Activated CD4-positive, CD25-positive, alpha-beta regulatory T cell (primary cell): ENCODE data around the gene C4orf50.

Source experiments
- DNase-seq, 4 experiments: peaks; one replicate each; lab custom pipeline; 2025; lab: John Stamatoyannopoulos, UW

Gene C4orf50

DNA sequence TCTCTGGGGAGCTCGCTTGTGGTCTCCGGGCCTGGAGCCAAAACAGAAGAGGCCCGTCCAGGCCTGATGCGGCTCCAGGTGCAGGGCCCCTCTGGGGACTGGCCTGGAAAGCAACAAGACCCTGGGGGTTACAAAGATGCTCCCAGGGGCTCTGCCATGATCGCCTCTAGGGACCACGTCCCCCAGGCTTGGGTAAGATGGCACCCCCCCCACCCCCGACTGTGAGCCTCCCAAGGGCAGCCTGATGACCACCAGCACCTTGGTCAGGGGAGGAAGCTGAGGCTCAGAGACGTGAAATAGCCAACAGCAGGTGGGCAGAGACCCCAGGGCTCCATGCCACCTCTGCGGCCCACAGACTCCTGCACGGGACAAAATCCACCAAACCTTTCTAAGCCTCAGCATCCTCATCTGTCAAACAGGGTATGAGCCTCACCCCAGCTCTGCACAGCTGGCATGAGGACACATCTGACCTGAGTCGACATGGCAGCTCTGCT lies 25.4 kb downstream of the C4orf50 start:
- no peak for DNase-seq

DNA sequence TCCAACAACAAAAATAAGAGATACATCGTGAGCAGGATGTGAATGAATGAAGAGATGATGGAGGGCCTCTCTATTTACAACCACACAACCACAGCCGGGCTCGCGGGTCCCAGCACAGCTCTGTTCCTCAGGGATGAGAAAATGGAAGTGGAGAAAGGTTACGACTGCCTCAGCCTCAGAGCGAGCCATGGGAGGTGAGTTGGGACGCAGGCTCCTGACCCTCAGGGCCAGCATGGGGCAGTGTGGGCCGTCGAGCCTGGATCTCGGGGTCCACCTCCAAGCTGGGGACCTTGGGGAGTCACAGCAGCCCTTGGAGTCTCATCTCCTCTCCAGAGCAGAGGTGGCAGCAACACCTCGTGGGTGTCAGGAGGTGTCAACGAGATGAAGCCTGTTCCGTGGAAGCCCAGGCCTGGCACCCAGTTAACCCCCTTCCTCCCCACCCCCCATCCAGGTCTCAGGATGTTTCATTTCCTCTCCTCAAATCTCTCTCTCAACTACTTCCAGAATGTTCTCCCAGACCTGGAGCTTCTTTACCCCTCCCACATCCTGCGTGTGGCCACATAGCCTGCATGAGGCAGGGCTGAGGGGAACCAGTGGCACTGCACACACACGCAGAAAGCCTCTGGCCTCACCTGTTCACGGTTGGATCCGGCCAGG lies 25.9 kb downstream of the C4orf50 start:
- DNase-seq = no peak

DNA sequence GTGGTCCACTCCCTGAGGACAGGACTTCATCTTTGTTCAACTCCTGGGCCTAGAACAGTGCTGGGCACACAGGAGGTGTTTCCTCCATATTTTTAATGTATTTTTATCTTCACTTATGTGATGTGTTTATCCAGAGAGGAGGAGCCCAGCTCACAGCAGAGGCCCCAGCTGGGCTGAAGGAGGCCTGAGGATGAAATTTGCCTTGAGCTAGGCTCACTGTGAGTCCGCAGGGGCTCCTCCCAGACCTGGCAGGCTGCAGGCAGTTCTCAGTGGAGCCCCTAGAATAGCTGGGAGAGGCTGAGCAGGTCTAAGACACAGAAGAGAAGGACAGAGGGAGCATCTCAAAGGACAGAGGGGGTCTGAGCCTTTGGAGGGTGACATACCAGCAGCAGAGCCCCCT lies 26.8 kb downstream of the C4orf50 start:
- DNase-seq = no peak

- DNase-seq = no peak
Measured at GRCh38 chr4:5990446-5991160, 27.6 kb downstream of the C4orf50 start.

DNA sequence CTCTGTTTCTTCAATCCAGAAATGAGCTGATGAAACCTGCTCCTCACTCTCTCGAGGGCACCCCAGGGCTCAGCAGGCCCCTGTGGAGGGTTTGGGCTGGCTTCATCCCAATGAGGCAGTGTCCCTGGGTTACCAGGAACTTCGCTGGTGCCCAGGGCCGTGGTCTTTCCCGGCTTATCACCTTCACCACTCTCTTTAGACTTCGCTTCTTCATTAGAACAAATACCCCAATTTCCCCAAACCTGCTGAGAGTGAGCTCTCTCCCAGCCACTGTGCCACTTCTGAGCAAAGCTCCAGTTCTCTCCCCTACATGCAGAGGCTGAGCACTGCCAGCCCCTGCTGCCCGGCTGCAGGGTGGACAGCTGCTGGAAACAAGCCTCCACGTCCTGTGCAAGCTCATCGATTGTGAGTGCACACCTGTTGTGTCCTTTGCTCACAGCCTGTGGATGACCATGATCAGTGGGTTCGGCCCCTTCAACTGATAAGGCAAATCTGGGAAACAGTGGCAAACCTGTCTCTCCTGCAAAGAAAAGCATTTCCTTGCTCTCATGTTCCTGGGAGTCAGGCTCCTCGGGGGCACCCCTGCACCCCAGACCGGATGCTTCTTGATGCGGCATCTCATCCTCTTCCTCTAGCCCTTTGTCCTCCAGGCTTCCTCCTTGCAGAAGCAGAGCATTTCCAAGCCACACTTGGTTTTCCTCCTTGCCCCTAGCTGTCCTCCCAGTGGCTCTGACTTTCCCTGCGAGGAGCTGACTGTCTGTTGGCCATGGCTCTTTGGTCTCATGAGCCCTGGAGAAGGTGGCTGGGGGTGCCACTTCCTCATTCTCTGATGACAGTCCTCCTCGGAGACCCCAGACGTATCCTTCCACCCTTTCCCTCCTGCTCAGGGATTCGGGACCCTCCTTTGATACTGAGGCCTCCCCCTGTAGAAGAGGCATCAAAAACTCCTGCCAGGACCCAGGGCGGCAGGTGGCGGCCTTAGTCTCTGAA lies 28.7 kb downstream of the C4orf50 start:
- no peak for DNase-seq

DNA sequence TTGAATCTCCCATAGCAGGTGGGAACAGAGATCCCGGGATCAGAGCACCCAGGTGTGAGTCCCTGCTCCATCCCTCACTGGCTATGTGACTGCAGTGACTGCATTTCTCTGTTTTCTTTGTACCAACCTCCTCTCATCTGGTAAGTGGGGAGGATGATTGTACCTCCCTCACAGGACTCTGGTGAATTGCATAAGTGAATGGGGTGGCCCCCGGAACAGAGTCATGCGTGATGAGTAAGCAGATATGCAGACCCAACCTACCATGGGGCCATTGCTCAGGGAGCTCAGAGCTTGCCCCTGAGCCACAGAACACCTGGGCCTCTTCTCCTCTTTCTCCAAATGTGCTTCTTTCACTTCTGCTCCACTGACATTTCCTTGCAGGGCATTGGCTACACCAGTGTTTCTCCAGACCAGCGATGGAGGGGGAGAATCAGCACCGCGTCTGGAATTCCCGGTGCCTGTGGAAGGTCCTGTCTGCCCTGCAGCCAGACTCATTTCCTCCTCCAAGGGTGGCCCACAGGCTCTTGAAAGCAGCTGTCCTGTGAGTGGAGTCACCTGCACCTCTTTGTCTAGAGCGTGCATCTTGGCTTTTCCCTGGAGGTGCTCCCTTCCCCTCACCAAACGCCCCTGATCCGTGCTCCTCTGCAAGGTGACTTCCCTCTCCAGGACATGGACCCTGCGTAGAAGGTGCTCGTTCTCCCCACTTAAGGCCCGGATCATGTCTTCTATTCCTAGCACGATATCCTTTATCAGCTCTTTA lies 30.0 kb downstream of the C4orf50 start:
- DNase-seq = no peak

DNA sequence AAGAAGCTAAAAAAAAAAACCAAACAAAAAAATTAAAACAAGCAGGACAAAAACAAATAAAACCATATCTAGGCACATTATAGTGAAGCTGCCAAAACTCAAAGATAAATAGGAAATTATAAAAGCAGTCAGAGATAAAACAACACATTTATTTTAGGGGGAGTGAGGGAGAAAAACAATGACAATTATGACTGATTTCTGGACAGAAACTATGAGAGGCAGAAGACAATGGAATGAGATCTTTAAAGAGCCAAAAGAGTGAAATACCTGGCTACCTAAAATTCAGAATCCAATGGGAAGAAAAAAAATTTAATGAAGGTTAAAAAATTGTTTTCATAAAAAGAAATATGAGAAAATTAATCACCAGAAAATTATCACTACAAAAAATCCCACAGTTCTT lies 33.4 kb downstream of the C4orf50 start:
- DNase-seq = no peak

DNA sequence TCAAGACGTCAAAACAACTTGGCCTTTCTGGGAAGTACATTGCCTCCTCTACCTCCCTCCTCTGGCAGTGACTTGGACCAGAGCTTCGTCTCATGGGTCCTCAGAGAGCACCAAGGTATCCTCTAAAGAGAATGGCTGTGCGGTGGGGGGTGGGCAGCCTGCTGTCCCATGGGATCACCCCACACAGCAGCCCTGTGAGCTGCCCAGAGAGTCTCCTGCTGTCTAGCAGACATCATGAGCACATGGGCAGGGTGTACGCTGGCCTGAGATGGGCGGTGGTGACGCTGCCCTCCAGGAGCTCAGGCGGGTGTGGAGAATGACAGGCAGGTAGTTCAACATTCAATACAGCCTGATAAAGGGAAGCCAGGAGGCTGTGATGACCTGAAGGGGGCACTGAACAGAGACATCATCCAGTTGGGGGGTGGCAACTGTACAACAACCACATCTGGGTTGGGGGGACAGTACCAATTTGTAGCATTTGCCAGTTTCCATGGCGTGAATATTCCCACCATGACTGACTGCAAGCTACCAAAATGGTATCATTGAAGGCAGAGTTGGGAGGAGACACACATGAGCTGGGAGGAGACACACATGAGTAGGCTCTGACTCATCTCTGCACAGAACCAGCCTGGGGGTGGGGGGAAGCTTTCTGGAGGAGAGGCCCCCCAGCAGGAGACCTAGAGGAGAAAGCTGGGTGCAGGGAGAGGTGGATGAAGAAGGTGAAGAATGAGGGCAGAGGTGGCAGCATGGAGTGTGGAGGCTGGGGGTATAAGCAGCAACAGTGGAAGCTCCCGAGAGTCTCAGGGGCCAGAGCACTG lies 35.9 kb downstream of the C4orf50 start:
- DNase-seq = no peak

DNA sequence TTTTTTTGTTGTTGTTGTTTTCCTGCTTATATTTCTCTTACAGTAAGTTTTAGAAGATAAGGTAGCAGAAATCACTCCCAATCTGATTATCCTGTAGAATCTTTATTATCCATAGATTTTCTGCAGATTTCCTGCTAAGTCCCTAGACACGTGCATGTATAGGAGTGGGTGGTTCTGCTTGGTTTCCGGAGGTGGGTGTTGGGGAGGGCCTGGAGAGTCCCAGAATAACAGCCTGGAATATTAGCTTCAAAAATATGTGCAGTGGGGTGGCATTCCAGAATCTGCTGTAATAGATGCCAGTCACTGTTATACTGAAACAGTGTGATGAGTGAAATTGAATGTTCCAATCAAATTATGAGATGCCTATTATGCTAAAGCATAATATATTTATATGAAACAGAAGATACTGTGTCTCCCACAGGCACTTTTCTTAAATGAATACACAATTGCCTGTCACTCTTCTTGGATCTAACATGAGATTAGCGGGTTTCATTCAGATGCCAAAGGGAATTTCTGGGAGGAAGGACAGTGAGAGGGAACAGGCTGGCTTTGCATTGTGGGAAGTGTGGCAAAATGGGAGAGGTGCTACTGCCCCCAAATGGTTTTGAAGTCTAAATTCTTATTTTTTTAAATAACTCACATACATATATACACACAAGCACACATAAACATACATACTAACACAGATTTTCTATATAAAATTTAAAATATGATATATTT lies 37.6 kb downstream of the C4orf50 start:
- DNase-seq = no peak

- no peak for DNase-seq
Measured at GRCh38 chr4:5979981-5980380, 38.2 kb downstream of the C4orf50 start.

- DNase-seq = no peak
Measured at GRCh38 chr4:5976921-5977320, 41.3 kb downstream of the C4orf50 start.

DNA sequence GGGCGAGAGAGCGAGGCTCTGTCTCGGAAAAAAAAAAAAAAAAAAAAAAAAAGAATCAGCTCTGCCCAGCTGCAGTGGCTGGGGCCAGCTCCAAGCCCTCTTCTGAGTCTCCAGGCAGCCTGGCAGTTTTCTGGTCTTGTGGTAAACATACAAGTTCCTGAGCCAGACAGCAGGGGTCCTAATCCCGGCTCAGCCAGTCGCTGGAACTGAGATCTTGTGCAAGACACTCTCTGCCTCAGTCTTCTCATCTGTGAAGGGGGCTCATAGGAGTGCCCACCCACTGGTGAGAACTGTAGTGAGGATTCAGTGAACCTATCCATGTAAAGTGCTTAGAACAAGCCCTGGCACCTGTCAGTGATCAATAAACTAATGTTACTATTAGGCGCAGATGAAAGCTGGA lies 41.8 kb downstream of the C4orf50 start:
- no peak for DNase-seq

DNA sequence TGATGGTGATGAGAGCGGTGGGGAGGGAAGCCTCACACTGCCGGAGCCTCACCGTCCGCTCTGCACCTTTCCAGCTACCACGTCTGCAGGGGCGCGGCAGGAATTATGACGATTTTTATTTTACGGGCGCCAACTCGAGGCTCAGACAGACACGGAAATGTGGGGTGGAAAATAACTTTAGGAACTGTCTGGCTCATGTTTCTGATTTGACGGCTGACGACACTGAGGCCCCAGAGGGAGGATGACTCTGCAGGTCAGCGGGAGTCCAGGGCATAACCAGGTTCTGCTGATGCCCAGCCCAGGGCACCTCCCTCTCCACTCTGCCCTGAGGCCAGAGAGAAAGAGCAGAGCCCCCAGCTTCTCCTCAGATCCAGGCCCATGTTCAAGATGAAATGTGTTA lies 43.9 kb downstream of the C4orf50 start:
- no peak for DNase-seq

GRCh38 chr4:5973486-5974220 lies 44.6 kb downstream of the C4orf50 start:
- DNase-seq = no peak

GRCh38 chr4:5973033-5973432 lies 45.2 kb downstream of the C4orf50 start:
- no peak for DNase-seq

- no peak for DNase-seq
Measured at GRCh38 chr4:5972571-5972970, 45.7 kb downstream of the C4orf50 start.

GRCh38 chr4:5971078-5971450 lies 47.2 kb downstream of the C4orf50 start:
- DNase-seq = no peak

- DNase-seq = no peak
Measured at GRCh38 chr4:5970381-5971077, 47.7 kb downstream of the C4orf50 start.

GRCh38 chr4:5969777-5970176 lies 48.5 kb downstream of the C4orf50 start:
- no peak for DNase-seq
